Hepatic stellate cell (primary cell): ENCODE results near the gene EEF1AKMT3.

Experiments used
- DNase-seq: peaks from one replicate; pipeline ENCODE4 v3.0.0; 2011; ENCODE audit warnings: low spot score

EEF1AKMT3 gene

GRCh38 chr12:57751432-57751787 lies 21.0 kb upstream of the EEF1AKMT3 start:
- no peak for DNase-seq

GRCh38 chr12:57751788-57752667 lies 20.4 kb upstream of the EEF1AKMT3 start, which contains the start of gene CDK4:
TSS of gene CDK4 (minus strand) at chr12:57752310. CDS start at chr12:57751717, 593 bp downstream.
- DNase-seq: peak; percentile 99

GRCh38 chr12:57752668-57753000 lies 19.8 kb upstream of the EEF1AKMT3 start:
- no peak for DNase-seq

- DNase-seq: no peak
These were observed 18.6 kb upstream of the EEF1AKMT3 start for GRCh38 chr12:57753756-57754337.

- no peak for DNase-seq
These were observed 17.8 kb upstream of the EEF1AKMT3 start, which contains the start of gene MARCHF9 for GRCh38 chr12:57754411-57755193. TSS of gene MARCHF9 (plus strand) at chr12:57755103. CDS start at chr12:57755529, 426 bp downstream.

GRCh38 chr12:57755194-57755453 lies 17.3 kb upstream of the EEF1AKMT3 start:
- DNase-seq: no peak

- DNase-seq: peak; percentile 61
These were observed 16.7 kb upstream of the EEF1AKMT3 start for GRCh38 chr12:57755454-57756372.

- DNase-seq: no peak
These were observed 15.7 kb upstream of the EEF1AKMT3 start for GRCh38 chr12:57756406-57757341.

GRCh38 chr12:57757771-57758170 lies 14.6 kb upstream of the EEF1AKMT3 start:
- DNase-seq: no peak

GRCh38 chr12:57758552-57759359 lies 13.7 kb upstream of the EEF1AKMT3 start:
- no peak for DNase-seq

- no peak for DNase-seq
These were observed 12.9 kb upstream of the EEF1AKMT3 start for GRCh38 chr12:57759360-57759980.

- DNase-seq: no peak
These were observed 11.9 kb upstream of the EEF1AKMT3 start for GRCh38 chr12:57760347-57760982.

GRCh38 chr12:57761391-57761998 lies 10.9 kb upstream of the EEF1AKMT3 start:
- DNase-seq: no peak

GRCh38 chr12:57762463-57762862 lies 10.0 kb upstream of the EEF1AKMT3 start:
- DNase-seq: no peak

GRCh38 chr12:57763881-57764661 lies 8.3 kb upstream of the EEF1AKMT3 start:
- DNase-seq: no peak

GRCh38 chr12:57764662-57765002 lies 7.8 kb upstream of the EEF1AKMT3 start:
- DNase-seq: no peak

GRCh38 chr12:57765003-57765697 lies 7.3 kb upstream of the EEF1AKMT3 start:
- DNase-seq: peak; percentile 53
